Right lobe of liver (tissue), 6 donors: ENCODE data around the gene PDGFD. TPM values are rescaled to one million over a fixed set of nuclear protein-coding genes. Genes with fewer than 3 reads are reported as not detected.

Source experiments
- ATAC-seq, 4 donors: fragments of 200-7000 bp; cut with Tn5 transposase; one replicate each; pipeline ENCODE4 v1.9.1; 2020; ENCODE audit warnings: mild to moderate bottlenecking in 4 of 4, moderate library complexity in 4 of 4
- DNase-seq, 3 donors: peaks; one replicate each; pipeline ENCODE4 v3.0.0-alpha.2; 2020
- H3K27ac ChIP-seq, 3 donors: fragments of 200-600 bp; one replicate each; pipeline ENCODE4 v1.8.0; 2022
- H3K27me3 ChIP-seq, 2 donors: fragments of 200-600 bp; one replicate each; pipeline ENCODE4 v1.8.0; 2022
- H3K36me3 ChIP-seq, 4 donors: fragments of 200-600 bp; sonication (generic) in 1 of 4; one replicate each; pipeline versions ENCODE4 v1.5.1 to v1.8.0; 2017 to 2022; ENCODE audit warnings: control low read depth in 1 of 4
- H3K4me1 ChIP-seq, 4 donors: fragments of 200-600 bp; sonication (generic) in 1 of 4; one replicate each; pipeline versions ENCODE4 v1.5.1 to v1.8.0; 2017 to 2022; ENCODE audit warnings: control low read depth in 1 of 4
- H3K4me3 ChIP-seq, 3 donors: fragments of 200-600 bp; one replicate each; pipeline ENCODE4 v1.8.0; 2022
- H3K9me3 ChIP-seq, 4 donors: fragments of 200-600 bp; sonication (generic) in 1 of 4; one replicate each; pipeline versions ENCODE4 v1.5.1 to v1.8.0; 2017 to 2022; ENCODE audit warnings: control low read depth in 1 of 4
- POLR2A ChIP-seq: fragments of 450-650 bp; IDR thresholded peaks from one replicate; pipeline ENCODE4 v1.6.1; 2017; ENCODE audit warnings: antibody characterized with exemption, mild to moderate bottlenecking
- WGBS: methylation state at CpG from one replicate; pipeline ENCODE4 v1.1.6; 2018; ENCODE audit warnings: low coverage, low lambda C conversion rate; ENCODE audit not compliant: insufficient coverage; ENCODE audit errors: missing lambda C conversion rate; 5-methylcytosine and 5-hydroxymethylcytosine counted together
- intact Hi-C, 2 donors: fragments of 100-400 bp; cut with DNase I; formaldehyde crosslinking; loops; one replicate each; pipeline versions ENCODE4 v1.11.2 to v1.14.1; 2022
- total RNA-seq, 6 experiments: library from RNA; depleted of rRNA in 2 of 6; stranded (reverse); fragments of >200 nt in 2 of 6; fragmentation: NEBNext Ultra II Directional in 3 of 6; extraction: Animal tissue kit (Norgen Biotek cat#: 25700) in 3 of 6; gene quantifications; one replicate each; pipeline versions ENCODE4 v1.1.0 to v1.2.4, GENCODE V29; 2016 to 2023
- TF ChIP-seq, protein P1 (sequence below), 4 donors: fragments of 200-600 bp in 3 of 4; fragments of 450-650 bp in 1 of 4; IDR thresholded peaks; one replicate each; pipeline versions ENCODE4 v1.5.1 to v1.8.0; 2016 to 2022; ENCODE audit warnings: antibody characterized with exemption in 4 of 4, mild to moderate bottlenecking in 2 of 4
- donor health status: DM: no; HTN: yes; CAD: no.
- donor health status: DM: no; HTN: no; CAD: no.
- donor health status: DM: no; HTN: no; CAD: no.
- donor health status: DM: no; HTN: yes; CAD: no.
- donor health status: DM: no; HTN: yes; CAD: no.

PDGFD gene
- total RNA-seq, 6 experiments from 2014 or later = 0.84 to 1.6 (median 1.1) TPM

DNA sequence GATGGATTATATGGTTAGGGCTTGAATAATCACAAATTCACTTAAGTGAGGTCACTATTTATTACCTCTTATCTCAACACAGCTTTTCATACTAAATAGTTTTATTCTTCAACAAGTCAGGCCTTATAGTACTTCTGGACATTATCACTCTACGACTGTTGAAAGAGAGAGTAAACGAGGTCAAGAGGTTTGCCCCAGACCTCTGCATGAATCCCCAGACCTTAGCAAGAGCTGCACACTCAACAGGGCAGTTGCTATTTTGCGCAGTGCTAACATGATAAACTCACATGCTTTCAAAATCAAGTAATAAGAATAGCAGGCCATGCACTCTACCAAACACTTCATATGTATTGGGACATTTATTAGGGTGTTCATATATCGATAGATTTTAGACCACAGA, 67.0 kb downstream of the PDGFD start:
- no peaks in the 10 kb centered on the region for H3K27me3 ChIP-seq
- no peaks in the 10 kb centered on the region for H3K4me1 ChIP-seq
- H3K4me3 ChIP-seq = no peak overlapping the region
- no peaks in the 10 kb centered on the region for H3K9me3 ChIP-seq
- intact Hi-C loops = no loop called here
- no peak overlapping the region for H3K27ac ChIP-seq
- 46% methylated on average over 4 of the region's 4 CpGs for WGBS
- ATAC-seq (no peak), DNase-seq (no peak)
- TF ChIP-seq POLR2A = no peak
- TF ChIP-seq, protein P1, sequence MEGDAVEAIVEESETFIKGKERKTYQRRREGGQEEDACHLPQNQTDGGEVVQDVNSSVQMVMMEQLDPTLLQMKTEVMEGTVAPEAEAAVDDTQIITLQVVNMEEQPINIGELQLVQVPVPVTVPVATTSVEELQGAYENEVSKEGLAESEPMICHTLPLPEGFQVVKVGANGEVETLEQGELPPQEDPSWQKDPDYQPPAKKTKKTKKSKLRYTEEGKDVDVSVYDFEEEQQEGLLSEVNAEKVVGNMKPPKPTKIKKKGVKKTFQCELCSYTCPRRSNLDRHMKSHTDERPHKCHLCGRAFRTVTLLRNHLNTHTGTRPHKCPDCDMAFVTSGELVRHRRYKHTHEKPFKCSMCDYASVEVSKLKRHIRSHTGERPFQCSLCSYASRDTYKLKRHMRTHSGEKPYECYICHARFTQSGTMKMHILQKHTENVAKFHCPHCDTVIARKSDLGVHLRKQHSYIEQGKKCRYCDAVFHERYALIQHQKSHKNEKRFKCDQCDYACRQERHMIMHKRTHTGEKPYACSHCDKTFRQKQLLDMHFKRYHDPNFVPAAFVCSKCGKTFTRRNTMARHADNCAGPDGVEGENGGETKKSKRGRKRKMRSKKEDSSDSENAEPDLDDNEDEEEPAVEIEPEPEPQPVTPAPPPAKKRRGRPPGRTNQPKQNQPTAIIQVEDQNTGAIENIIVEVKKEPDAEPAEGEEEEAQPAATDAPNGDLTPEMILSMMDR (IDR thresholded peaks at IDR 0.05) = no peak
- H3K36me3 ChIP-seq = no peaks in the 10 kb centered on the region

DNA sequence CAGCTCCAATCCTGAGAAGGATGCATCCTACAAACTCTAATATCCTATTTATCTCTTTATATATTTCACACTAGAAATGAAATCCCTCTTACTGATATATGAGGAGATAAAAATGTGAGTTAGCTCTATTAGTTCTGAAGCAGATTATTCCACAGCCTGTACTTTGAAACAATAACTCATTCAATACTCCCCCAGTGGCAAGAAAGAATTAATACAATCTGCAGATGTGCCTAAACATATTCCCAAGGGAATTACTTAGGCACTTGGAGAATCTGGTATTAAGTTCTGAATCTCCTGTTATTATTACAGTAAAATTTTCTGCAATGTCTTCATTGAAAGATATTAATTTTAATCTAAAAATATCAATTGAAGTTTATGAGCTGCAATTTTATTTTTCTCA, 68.2 kb downstream of the PDGFD start:
- no peak for ATAC-seq

DNA sequence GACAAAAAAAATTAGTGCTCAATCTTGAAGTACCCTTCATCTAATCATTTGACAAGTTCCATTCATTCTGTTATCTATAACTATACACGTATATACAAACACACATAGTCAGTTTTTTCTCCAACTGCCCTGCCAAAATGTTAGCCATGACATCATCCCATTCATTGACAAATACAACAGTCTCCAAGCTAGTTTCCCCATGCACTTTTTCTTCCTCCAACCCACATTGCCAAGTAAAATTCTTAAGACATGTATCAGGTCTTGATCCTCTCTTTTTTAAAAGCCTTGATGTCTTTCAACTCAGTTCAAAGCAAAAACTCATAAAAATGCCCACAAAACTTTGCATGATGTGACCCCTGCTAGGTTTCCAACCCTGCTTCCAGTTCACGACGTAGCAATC, 69.4 kb downstream of the PDGFD start:
- TF ChIP-seq, protein P1 (IDR thresholded peaks at IDR 0.05) = no peak
- no peak for TF ChIP-seq POLR2A
- no peak overlapping the region for H3K4me3 ChIP-seq
- ATAC-seq (no peak), DNase-seq (no peak)
- no peaks in the 10 kb centered on the region for H3K36me3 ChIP-seq
- 31% methylated on average over 3 of the region's 3 CpGs for WGBS
- no peaks in the 10 kb centered on the region for H3K4me1 ChIP-seq
- no peaks in the 10 kb centered on the region for H3K9me3 ChIP-seq
- intact Hi-C loops = no loop called here
- H3K27me3 ChIP-seq = no peaks in the 10 kb centered on the region
- H3K27ac ChIP-seq = no peak overlapping the region

More for the DNA sequence above, 68.2 kb downstream of the PDGFD start:
- Histone ChIP-seq H3K27me3 (no peaks in the 10 kb centered on the region), H3K27ac (no peak overlapping the region), H3K36me3 (no peaks in the 10 kb centered on the region), H3K4me1 (no peaks in the 10 kb centered on the region), H3K9me3 (no peaks in the 10 kb centered on the region), H3K4me3 (no peak overlapping the region)
- no peak for TF ChIP-seq POLR2A
- TF ChIP-seq, protein P1 (IDR thresholded peaks at IDR 0.05) = no peak
- intact Hi-C loops = no loop called here
- no peak for DNase-seq

DNA sequence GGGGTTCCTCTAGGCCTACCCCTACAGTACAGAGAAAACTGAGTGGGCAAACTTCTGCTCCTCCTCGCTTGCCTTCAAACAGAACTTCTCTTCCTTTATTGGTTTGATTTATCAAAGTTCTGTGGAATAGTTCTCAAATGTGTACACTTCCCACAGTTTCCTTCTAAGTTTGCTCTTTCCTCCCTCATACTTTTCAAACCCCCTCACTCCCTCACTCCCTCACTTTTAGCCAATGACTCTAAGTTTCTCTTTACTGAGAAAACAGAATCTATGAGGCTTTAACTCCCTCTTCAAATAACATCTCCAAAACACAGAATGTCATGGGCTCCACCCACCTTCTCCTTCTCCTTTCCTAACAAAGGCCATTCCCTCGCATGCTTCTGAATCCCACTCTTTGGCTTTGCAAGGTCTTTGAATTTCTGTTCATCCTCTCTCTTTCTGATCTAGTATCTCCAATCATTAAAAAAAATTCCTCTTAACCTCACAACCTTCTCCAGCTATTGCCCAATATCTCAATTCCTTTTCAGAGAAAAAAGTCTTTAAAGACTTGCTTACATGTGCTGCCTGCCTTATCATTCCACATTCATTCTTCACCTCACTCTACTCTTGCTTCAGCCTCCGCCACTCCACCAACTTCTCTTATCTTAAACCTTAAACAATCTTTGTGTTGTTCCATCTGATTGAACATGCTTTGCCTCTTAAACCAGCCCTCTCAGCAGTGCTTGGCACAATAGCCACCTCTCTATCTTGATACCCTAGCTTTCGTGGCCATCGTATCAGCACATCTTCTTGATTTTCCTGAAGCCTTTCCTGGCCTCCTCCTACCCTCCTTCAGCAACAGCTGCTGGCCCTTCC, 70.3 kb downstream of the PDGFD start:
- TF ChIP-seq, protein P1 (IDR thresholded peaks at IDR 0.05) = no peak
- TF ChIP-seq POLR2A = no peak
- intact Hi-C loops = no loop called here
- Histone ChIP-seq H3K27ac (no peak overlapping the region), H3K27me3 (no peaks in the 10 kb centered on the region), H3K9me3 (no peaks in the 10 kb centered on the region), H3K36me3 (no peaks in the 10 kb centered on the region), H3K4me1 (no peaks in the 10 kb centered on the region), H3K4me3 (no peak overlapping the region)
- 42% methylated on average over 5 of the region's 5 CpGs for WGBS
- DNase-seq (no peak), ATAC-seq (no peak)
